Hepatocyte (in vitro differentiated cells): ENCODE data around the gene PFKM.

Experiments
- EZH2 ChIP-seq: fragments of 200-600 bp; sonication (generic); IDR thresholded peaks from 2 replicates; pipeline ENCODE4 v1.6.1; 2016; ENCODE audit warnings: antibody characterized with exemption, mild to moderate bottlenecking, borderline replicate concordance
- EZH2phosphoT487 ChIP-seq: fragments of 200-600 bp; sonication (generic); IDR thresholded peaks from one replicate; pipeline ENCODE4 v1.6.1; 2018; ENCODE audit warnings: antibody characterized with exemption, mild to moderate bottlenecking, low read depth, moderate library complexity; ENCODE audit not compliant: unreplicated experiment, severe bottlenecking
- TF ChIP-seq, protein P1 (sequence below): fragments of 200-600 bp; sonication (generic); IDR thresholded peaks from 2 replicates; pipeline ENCODE4 v1.5.1; 2016; ENCODE audit warnings: antibody characterized with exemption, mild to moderate bottlenecking; ENCODE audit not compliant: poor library complexity

DNA sequence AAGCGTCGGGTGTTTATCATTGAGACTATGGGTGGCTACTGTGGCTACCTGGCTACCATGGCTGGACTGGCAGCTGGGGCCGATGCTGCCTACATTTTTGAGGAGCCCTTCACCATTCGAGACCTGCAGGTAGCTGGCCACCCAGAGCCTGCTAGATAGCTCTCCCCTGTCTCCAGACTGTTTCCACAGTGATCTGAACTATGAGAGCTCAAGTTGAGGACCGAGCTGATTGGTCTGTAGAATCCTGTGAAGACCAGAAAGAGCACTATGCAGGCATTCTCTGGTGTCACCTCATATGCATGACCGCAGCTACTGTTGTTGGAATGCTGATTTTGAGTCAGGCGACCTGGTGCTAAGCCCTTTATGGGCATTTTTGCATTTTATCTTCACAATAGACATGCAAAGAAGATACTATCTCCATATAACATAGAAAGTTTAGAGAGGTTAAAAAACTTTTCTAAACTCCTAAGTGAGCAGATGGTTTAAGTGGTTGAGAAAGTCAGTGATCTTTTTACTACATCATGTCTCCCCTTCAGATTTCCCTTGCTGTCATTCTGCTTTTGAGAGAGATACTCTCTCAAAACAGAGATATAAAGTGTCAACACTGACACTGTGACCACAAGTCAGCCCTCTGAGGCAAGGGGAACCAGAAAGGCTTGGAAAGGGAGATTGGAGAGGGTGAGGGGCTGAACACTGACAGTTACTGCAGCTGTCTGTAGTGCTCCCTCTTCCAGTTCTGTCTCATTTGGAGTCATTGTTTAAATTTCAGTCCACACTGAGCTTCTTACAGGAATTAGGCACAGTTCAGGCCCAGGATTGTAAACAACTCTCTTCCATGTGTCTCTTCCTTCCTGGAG, 23.9 kb downstream of the PFKM start:
- TF ChIP-seq, protein P1, sequence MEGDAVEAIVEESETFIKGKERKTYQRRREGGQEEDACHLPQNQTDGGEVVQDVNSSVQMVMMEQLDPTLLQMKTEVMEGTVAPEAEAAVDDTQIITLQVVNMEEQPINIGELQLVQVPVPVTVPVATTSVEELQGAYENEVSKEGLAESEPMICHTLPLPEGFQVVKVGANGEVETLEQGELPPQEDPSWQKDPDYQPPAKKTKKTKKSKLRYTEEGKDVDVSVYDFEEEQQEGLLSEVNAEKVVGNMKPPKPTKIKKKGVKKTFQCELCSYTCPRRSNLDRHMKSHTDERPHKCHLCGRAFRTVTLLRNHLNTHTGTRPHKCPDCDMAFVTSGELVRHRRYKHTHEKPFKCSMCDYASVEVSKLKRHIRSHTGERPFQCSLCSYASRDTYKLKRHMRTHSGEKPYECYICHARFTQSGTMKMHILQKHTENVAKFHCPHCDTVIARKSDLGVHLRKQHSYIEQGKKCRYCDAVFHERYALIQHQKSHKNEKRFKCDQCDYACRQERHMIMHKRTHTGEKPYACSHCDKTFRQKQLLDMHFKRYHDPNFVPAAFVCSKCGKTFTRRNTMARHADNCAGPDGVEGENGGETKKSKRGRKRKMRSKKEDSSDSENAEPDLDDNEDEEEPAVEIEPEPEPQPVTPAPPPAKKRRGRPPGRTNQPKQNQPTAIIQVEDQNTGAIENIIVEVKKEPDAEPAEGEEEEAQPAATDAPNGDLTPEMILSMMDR, result no peak
- TF ChIP-seq EZH2phosphoT487, result no peak
- no peak for TF ChIP-seq EZH2
